Skeletal muscle cell (primary cell): Measurements from ENCODE around the gene TP53AIP1.

ENCODE experiments used
- DNase-seq: peaks from one replicate; pipeline ENCODE4 v3.0.0-alpha.2; 2010; ENCODE audit warnings: low read depth
- H3K4me3 ChIP-seq: 2 replicates; pipeline ENCODE4 v1.5.1; 2011; ENCODE audit warnings: low read depth, mild to moderate bottlenecking, control low read depth, low read length, moderate library complexity

The TP53AIP1 gene

DNA sequence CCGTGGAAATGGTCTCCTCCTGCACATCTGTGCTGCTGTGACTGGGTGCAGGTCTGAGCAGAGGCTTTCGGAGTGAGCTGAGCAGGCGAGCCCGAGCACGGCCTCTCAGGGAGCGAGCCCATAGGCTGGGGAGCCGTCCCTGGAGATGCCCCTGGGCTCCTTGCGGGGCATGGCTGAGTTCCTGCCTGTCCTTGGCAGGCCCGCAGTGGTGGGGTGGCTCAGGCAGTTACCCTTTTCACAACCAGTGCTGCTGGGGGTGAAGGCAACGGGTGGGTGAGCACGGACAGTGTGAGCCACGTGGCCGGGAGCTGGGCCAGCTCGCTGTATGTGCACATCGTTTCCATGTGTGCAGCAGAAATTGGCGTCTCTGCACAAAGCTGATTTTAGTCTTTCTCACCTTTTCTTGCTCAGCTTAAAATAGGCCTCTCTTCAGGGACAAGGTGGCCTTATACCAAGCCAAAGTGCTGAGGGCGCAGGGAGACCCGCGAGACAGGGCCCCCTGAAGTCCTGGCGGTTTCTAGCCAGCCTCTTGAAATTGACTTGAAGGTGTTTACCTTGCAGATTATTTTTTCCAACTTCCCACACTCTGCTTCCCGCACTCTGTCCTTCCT is at the start of gene TP53AIP1:
TSS of gene TP53AIP1 (minus strand) at position 55 of the 611 bp plus-strand sequence. CDS start 5,053 bp downstream, outside the sequence.
- no peak within 1 kb of the TSS for H3K4me3 ChIP-seq
- no peak for DNase-seq

GRCh38 chr11:128988242-128988970 is 45.7 kb upstream of the TP53AIP1 start:
- no peak for DNase-seq
- no peak overlapping the region for H3K4me3 ChIP-seq

- DNase-seq: no peak
- no peak overlapping the region for H3K4me3 ChIP-seq
Measured at GRCh38 chr11:128985880-128986279, 43.2 kb upstream of the TP53AIP1 start.

DNA sequence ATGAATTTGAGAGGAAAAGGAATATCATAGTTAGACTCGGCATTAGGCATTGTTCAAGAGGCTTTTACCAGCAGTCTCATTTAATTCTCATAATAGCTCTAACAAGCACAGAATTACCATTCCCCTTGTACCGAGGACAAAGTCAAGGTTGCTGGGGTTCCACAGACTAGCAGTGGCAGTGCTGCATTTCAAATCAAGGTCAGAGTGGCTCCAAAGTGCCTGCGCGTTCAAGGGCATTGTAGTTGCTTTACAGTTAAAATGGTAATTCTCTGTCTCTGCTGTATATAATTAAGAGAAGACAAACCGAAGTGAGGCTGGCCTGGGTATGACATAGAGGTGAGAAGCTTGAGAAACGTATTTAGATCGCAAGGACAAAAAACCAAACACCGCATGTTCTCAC is 40.4 kb upstream of the TP53AIP1 start:
- no peak overlapping the region for H3K4me3 ChIP-seq
- no peak for DNase-seq

GRCh38 chr11:128981254-128981653 is 38.6 kb upstream of the TP53AIP1 start:
- DNase-seq: no peak
- no peak overlapping the region for H3K4me3 ChIP-seq

DNA sequence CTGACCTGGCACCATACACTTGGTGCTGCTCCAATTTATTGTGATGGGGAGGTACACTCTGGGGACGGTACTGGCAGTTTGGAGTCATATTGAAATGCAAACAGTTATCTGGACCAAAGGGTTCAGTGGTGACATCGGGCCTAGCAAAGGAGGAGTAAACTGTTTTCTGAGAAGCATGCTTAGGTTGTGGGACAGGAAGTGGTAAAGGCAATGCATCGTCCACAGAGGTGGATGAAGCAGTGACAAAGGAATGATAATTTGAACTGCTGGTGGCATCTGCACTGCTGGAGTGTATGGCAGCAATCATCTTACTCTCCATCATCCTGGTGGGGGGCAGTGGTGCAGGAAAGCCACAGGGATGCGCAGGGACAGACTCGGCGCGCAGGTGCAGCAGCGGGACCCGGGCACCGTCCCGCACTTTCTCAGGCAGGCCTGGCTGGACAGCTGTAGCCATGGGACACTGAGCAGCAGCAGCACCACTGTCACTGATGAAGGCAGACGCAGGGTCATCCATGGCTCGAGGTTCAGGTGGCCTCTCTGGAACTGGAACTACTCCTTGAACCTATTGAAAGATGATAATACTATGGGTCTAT is 28.0 kb upstream of the TP53AIP1 start:
- no peak overlapping the region for H3K4me3 ChIP-seq
- no peak for DNase-seq

DNA sequence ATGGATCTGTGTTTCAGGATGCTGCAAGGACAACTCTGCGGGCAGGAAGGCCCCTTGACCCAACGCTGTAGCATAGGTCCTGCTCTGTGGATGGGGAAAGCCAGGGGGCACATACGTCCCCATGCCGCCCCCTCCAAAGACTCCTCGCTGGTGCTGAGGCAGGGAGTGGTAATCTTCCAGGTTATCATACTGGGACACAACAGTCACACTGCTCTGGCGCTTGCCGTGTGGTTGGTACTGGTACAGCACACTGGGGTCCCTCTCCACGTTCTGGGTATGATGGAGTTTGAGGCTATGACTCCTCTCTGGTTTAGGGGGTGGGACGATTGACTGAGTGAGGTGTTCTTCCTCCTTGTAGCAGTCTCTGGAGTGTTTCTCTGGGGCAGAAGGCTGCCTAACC is 26.2 kb upstream of the TP53AIP1 start:
- DNase-seq: no peak
- no peak overlapping the region for H3K4me3 ChIP-seq

DNA sequence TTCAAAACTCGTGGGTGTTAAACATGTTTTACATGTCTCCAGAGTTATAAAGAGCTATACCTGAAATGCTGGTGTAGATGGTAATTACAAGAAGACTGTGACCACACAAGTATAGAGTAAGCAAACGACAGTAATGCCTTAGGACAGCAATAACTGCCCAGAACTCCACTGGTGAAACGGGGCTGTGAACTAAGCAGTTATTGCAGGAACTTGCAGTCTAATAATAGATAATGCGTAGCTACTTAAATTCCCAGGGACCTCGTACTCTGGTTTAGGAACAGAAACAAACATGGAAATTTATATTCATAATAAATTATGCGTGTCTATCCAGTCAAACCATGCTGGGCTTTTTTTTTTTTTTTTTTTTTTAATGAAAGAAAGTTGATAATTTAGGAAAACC is 24.9 kb upstream of the TP53AIP1 start:
- H3K4me3 ChIP-seq: no peak overlapping the region
- no peak for DNase-seq

- H3K4me3 ChIP-seq: no peak overlapping the region
- DNase-seq: no peak
Measured at GRCh38 chr11:128965485-128965884, 22.8 kb upstream of the TP53AIP1 start.

GRCh38 chr11:128964463-128964930 is 21.8 kb upstream of the TP53AIP1 start:
- DNase-seq: no peak
- no peak overlapping the region for H3K4me3 ChIP-seq

DNA sequence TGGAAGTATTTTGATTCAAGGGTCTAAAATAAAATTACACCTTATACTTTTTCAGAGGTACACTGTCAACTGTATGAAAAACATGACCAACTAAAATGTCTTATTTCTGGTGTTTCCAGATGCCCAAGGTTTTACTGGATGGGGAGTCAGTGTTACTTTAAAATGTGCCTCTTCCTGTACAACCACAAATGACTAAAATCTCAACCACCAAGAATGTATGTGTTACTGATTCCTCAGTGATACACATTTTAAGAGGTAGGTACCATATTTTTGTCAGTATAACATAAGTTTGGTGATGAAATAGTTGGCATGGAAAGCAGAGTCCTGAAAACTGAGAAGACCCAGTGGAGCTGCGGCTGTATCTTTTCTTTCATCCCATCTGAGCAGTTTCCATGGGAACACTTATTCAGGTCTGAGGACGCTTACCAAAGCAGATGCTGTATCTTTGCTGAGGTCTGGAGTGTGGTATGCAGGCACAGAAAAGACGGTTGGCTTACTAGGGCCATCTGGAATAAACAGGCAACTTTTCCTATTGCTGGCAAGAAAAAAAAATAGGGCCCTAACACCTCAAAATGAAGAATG is 21.2 kb upstream of the TP53AIP1 start:
- H3K4me3 ChIP-seq: no peak overlapping the region
- DNase-seq: no peak

DNA sequence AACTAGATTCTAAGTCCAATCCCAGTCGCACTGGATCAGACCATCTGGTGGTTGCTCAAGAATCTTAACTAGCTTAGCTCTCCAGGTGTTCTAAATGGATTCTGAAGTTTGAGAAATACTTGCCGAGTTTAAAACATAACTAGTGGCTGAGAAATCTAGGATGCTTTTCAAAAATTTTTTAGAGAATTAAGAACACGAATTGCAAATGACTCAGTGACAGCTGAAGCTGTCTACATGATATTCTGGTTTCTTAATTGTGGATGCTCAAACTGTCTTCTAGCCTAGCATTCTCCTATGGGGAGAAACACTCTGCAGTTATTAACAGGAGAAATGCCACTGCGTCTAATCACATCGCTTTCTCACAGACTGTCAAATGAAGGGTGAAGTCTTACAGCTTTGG is 20.2 kb upstream of the TP53AIP1 start:
- DNase-seq: no peak
- no peak overlapping the region for H3K4me3 ChIP-seq

- no peak for DNase-seq
- no peak overlapping the region for H3K4me3 ChIP-seq
Measured at GRCh38 chr11:128961645-128962044, 19.0 kb upstream of the TP53AIP1 start.

- DNase-seq: no peak
- H3K4me3 ChIP-seq: no peak overlapping the region
Measured at GRCh38 chr11:128957202-128957482, 14.5 kb upstream of the TP53AIP1 start.

DNA sequence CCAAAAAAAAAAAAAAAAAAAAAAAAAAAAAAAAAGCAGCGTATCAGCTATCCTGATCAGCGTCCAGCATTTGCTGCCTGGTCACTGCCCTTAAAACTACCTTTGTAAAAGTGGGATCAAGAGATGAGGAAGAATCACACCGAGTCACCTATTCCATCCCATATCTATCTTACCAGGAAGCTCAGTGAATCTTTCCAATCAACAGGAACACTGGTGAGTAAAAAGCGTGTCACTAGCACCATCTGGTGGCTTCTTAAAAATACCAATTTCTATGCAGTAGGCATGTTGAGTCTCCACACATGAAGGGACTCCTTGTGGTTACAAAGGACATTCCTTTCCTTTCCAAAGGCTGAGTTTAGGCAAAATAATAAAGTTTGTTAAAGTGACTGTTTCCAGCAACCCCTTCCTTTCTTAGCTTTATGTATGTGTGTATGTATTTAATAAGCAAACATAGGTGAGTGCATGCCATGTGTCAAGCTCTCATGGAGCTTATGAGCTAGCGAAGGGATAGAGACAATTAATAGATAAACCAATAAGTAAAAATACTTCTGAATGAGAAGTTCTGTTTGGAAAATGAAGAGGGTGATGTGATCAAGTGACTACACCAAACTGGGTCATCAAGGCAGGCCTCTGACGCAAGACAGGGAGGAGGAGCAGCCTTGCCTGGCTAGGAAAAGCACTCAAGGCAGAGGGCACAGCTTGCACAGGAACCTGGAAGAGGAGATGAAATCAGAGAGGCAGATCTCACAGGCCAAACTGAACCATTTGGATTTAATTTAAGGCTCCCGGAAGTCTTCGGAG is 13.9 kb upstream of the TP53AIP1 start:
- no peak overlapping the region for H3K4me3 ChIP-seq
- DNase-seq: no peak

DNA sequence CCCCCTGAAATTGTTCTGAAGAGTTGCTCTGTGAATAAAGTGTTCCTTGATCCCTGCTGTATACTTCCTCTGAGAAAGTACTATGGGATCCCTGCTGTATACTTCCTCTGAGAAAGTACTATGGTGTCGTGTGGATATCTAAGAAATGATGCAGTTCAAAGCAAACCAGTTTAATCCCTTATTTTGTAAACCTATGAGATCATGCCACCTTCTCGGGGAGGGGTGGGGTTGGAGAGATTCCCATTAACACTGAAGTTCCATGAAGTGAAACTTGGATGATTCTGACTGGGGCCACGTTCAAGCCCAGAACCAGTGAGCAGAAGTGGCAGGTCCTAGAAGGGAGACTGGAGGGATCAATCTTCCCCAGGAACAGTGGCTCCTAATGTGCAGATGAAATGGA is 13.0 kb upstream of the TP53AIP1 start:
- no peak for DNase-seq

DNA sequence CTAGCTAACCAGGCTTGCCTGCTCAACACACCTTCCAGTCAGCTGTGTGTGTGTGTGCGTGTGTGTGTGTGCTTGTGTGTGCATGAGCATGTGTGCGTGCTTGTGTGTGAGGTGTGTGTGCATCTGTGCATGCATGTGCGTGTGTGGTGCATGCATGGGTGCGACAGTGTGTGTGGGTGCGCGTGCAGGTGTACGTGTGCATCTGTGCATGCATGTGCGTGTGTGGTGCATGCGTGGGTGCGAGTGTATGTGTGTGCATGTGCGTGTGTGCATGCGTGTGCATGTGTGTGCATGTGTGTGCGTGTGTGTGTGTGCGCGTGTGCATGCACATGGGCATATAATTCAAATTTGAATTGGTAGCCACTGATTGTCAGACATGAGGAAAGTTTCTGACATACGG is 10.5 kb upstream of the TP53AIP1 start:
- DNase-seq: no peak
- no peak overlapping the region for H3K4me3 ChIP-seq

More for the DNA sequence above, 13.0 kb upstream of the TP53AIP1 start:
- H3K4me3 ChIP-seq: no peak overlapping the region

DNA sequence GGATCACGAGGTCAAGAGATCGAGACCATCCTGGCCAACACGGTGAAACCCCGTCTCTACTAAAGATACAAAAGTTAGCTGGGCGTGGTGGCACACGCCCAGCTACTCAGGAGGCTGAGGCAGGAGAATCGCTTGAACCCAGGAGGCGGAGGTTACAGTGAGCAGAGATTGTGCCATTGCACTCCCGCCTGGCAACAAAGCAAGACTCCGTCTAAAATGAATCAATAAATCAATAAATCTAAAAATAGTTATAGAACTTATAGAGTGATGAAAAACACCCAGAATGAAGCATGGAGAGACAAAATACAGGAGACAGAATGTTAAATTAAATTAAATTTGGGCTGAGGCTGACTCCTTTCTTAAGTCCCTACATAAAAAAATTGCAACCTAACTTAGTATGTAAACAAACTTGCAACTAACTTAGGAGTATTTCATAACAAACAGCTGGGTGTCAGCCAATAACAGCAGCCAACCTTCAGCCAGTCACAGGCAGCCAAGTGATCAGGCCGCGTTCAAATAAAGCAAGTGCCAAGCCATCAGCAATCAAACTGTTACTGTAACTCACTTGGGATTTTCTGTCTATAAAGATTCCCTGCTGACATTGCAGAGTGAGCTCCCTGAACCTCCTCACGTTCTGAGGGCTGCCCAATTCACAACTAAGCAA is 7.3 kb upstream of the TP53AIP1 start:
- DNase-seq: no peak
- H3K4me3 ChIP-seq: no peak overlapping the region

DNA sequence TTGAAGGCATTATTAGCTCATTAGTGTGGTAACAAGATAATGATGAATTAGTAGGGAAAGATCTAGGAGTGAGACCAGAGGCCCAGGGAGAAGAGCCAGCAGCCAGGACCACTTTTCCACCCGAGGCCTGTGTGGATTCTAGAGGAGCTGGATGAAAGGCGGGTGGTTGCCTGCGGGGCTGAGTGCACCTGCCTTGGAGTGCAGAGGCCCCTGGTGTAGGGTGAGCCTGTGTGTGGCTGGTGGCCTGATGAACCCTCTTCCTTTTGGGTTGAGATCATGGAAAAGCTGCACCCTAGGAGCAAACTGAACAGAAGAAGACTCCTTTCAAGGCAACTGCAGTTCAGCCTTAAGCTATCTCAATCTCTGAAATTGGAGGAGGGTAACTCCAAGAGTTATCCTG is 5.9 kb upstream of the TP53AIP1 start:
- no peak overlapping the region for H3K4me3 ChIP-seq
- no peak for DNase-seq
